IMR-90 (cell line): ENCODE data around the gene OR6K6. TPM values are rescaled to one million over a fixed set of nuclear protein-coding genes. Genes with fewer than 3 reads are reported as not detected.

Experiments
- ATAC-seq: fragments of 200-7000 bp; cut with Tn5 transposase; 2 replicates; pipeline ENCODE4 v1.9.1; 2020; ENCODE audit warnings: low read depth, mild to moderate bottlenecking, moderate library complexity
- BruUV-seq: library from RNA; stranded (reverse); fragments of 400-500 nt; replicated peaks from 2 replicates; lab custom pipeline; 2021; lab: Mats Ljungman, UMichigan
- CTCF ChIA-PET: fragments of 300-600 bp; formaldehyde crosslinking; extraction: SDS; loops from one replicate; lab custom pipeline; 2021; ENCODE audit warnings: antibody characterized with exemption; lab: Yijun Ruan, JAX
- POLR2A ChIA-PET: fragments of 300-600 bp; sonication (Branson Sonifier 250); formaldehyde crosslinking; loops from one replicate; lab custom pipeline; 2022; ENCODE audit warnings: antibody characterized with exemption; ENCODE audit not compliant: unreplicated experiment; lab: Charles Lee
- DNase-seq: peaks from one replicate; pipeline ENCODE4 v3.0.0; 2013
- H2AFZ ChIP-seq: replicated peaks from 2 replicates; pipeline ENCODE3; 2013; ENCODE audit warnings: low read length, mild to moderate bottlenecking; ENCODE audit not compliant: poor library complexity
- H2AK5ac ChIP-seq: 2 replicates; pipeline ENCODE4 v1.6.1; 2013; ENCODE audit warnings: low read depth, low read length, inconsistent platforms
- H2AK9ac ChIP-seq: replicated peaks from 2 replicates; pipeline ENCODE3; 2013; ENCODE audit warnings: mild to moderate bottlenecking, low read depth, low read length, moderate library complexity; ENCODE audit not compliant: poor library complexity
- H2BK120ac ChIP-seq: 2 replicates; pipeline ENCODE4 v1.6.1; 2013; ENCODE audit warnings: low read depth, low read length, inconsistent platforms
- H2BK15ac ChIP-seq: 3 replicates; pipeline ENCODE4 v1.6.1; 2013; ENCODE audit warnings: low read depth, low read length, inconsistent platforms
- H2BK20ac ChIP-seq: 2 replicates; pipeline ENCODE4 v1.6.1; 2013; ENCODE audit warnings: low read depth, mild to moderate bottlenecking, inconsistent platforms, low read length, moderate library complexity
- H2BK5ac ChIP-seq: 2 replicates; pipeline ENCODE4 v1.6.1; 2013; ENCODE audit warnings: mild to moderate bottlenecking, low read depth, low read length, inconsistent platforms; ENCODE audit not compliant: poor library complexity, severe bottlenecking
- H3K14ac ChIP-seq: replicated peaks from 2 replicates; pipeline ENCODE4 v1.6.1; 2013; ENCODE audit warnings: low read depth, low read length, inconsistent platforms
- H3K18ac ChIP-seq: 2 replicates; pipeline ENCODE4 v1.6.1; 2013; ENCODE audit warnings: low read depth, low read length, control low read depth
- H3K23ac ChIP-seq: 2 replicates; pipeline ENCODE4 v1.6.1; 2013; ENCODE audit warnings: low read depth, low read length, inconsistent platforms
- H3K27ac ChIP-seq: 2 replicates; pipeline ENCODE4 v1.5.1; 2013; ENCODE audit warnings: mild to moderate bottlenecking, control low read depth, low read length; ENCODE audit not compliant: insufficient read depth
- H3K27me3 ChIP-seq: 2 replicates; pipeline ENCODE4 v1.6.1; 2013; ENCODE audit warnings: low read length; ENCODE audit not compliant: control insufficient read depth, insufficient read depth
- H3K36me3 ChIP-seq: 2 replicates; pipeline ENCODE4 v1.6.1; 2013; ENCODE audit warnings: low read length, mixed read lengths; ENCODE audit not compliant: control insufficient read depth, insufficient read depth
- H3K4ac ChIP-seq: 2 replicates; pipeline ENCODE4 v1.6.1; 2013; ENCODE audit warnings: low read depth, low read length, inconsistent platforms
- H3K4me1 ChIP-seq: 2 replicates; pipeline ENCODE4 v1.6.1; 2013; ENCODE audit warnings: low read length, mixed read lengths; ENCODE audit not compliant: control insufficient read depth, insufficient read depth
- H3K4me2 ChIP-seq: 2 replicates; pipeline ENCODE4 v1.6.1; 2013; ENCODE audit warnings: low read depth, mild to moderate bottlenecking, control low read depth, low read length, moderate library complexity
- H3K4me3 ChIP-seq: 2 replicates; pipeline ENCODE4 v1.5.1; 2013; ENCODE audit warnings: low read depth, mild to moderate bottlenecking, control low read depth, low read length, moderate library complexity; ENCODE audit not compliant: insufficient read depth
- H3K56ac ChIP-seq: 2 replicates; pipeline ENCODE4 v1.6.1; 2013; ENCODE audit warnings: low read length, inconsistent platforms; ENCODE audit not compliant: insufficient read depth; ENCODE audit errors: extremely low read depth
- H3K79me1 ChIP-seq, 2 experiments: 2 replicates each; pipeline ENCODE4 v1.6.1; 2013; ENCODE audit warnings: low read length in 2 of 2, inconsistent platforms in 1 of 2, low read depth in 1 of 2
- H3K9ac ChIP-seq: 2 replicates; pipeline ENCODE4 v1.6.1; 2013; ENCODE audit warnings: low read depth, low read length, control low read depth
- H3K9me1 ChIP-seq: 2 replicates; pipeline ENCODE4 v1.6.1; 2013; ENCODE audit warnings: low read length, inconsistent platforms; ENCODE audit not compliant: insufficient read depth
- H3K9me3 ChIP-seq: 2 replicates; pipeline ENCODE4 v1.6.1; 2013; ENCODE audit warnings: low read length; ENCODE audit not compliant: control insufficient read depth, insufficient read depth
- H4K20me1 ChIP-seq: 2 replicates; pipeline ENCODE4 v1.6.1; 2013; ENCODE audit warnings: low read length, inconsistent platforms; ENCODE audit not compliant: insufficient read depth
- H4K5ac ChIP-seq: 2 replicates; pipeline ENCODE4 v1.6.1; 2013; ENCODE audit warnings: mild to moderate bottlenecking, low read depth, low read length, control low read depth
- H4K8ac ChIP-seq, 2 experiments: 2 replicates each; pipeline ENCODE4 v1.6.1; 2013; ENCODE audit warnings: low read depth in 2 of 2, low read length in 2 of 2, control low read depth in 1 of 2, inconsistent platforms in 1 of 2
- H4K91ac ChIP-seq: 2 replicates; pipeline ENCODE4 v1.6.1; 2013; ENCODE audit warnings: low read depth, low read length, inconsistent platforms; ENCODE audit not compliant: insufficient read depth
- CEBPB ChIP-seq: IDR thresholded peaks from 2 replicates; pipeline ENCODE4 v1.6.1; 2012; ENCODE audit warnings: low read depth, low read length, improper control_type of control experiment
- CHD1 ChIP-seq: IDR thresholded peaks from 2 replicates; pipeline ENCODE4 v1.6.1; 2012; ENCODE audit warnings: low read depth, low read length, improper control_type of control experiment
- CTCF ChIP-seq: conservative IDR thresholded peaks from 2 replicates; pipeline ENCODE4 v1.5.1; 2012; ENCODE audit warnings: mild to moderate bottlenecking, low read depth, low read length, improper control_type of control experiment
- ELK1 ChIP-seq: fragments of 150-350 bp; IDR thresholded peaks from 2 replicates; pipeline ENCODE4 v1.6.1; 2016; ENCODE audit warnings: low read depth, mild to moderate bottlenecking, low read length, moderate library complexity, borderline replicate concordance
- FOS ChIP-seq: fragments of 150-350 bp; IDR thresholded peaks from 2 replicates; pipeline ENCODE4 v1.6.1; 2016; ENCODE audit warnings: low read depth, low read length
- MAFK ChIP-seq: IDR thresholded peaks from 2 replicates; pipeline ENCODE4 v1.6.1; 2012; ENCODE audit warnings: low read depth, low read length, improper control_type of control experiment
- MAZ ChIP-seq: IDR thresholded peaks from 2 replicates; pipeline ENCODE4 v1.6.1; 2012; ENCODE audit warnings: low read depth, mild to moderate bottlenecking, low read length, improper control_type of control experiment, moderate library complexity, borderline replicate concordance
- RAD21 ChIP-seq: IDR thresholded peaks from 2 replicates; pipeline ENCODE4 v1.6.1; 2012; ENCODE audit warnings: low read length, improper control_type of control experiment
- RCOR1 ChIP-seq: IDR thresholded peaks from 2 replicates; pipeline ENCODE4 v1.6.1; 2012; ENCODE audit warnings: mild to moderate bottlenecking, low read length, improper control_type of control experiment; ENCODE audit not compliant: insufficient replicate concordance
- SMC3 ChIP-seq: fragments of 150-350 bp; IDR thresholded peaks from 2 replicates; pipeline ENCODE4 v1.6.1; 2016; ENCODE audit warnings: low read depth, mild to moderate bottlenecking, antibody characterized with exemption, low read length, moderate library complexity
- WGBS, 2 experiments: methylation state at CpG; one replicate each; pipeline versions ENCODE4 v1.1.5 to v1.1.7; 2013; ENCODE audit warnings: missing lambda C conversion rate in 2 of 2; ENCODE audit not compliant: insufficient read length in 1 of 2; ENCODE audit errors: extremely low coverage in 2 of 2; 5-methylcytosine and 5-hydroxymethylcytosine counted together
- dilution Hi-C: fragments of 300-500 bp; cut with HindIII; formaldehyde crosslinking; loops from one replicate; pipeline ENCODE4 v1.14.3; 2018; ENCODE audit warnings: low sequenced_read_pairs; ENCODE audit not compliant: unreplicated experiment
- in situ Hi-C: fragments of 300-500 bp; cut with MboI; formaldehyde crosslinking; loops from 3 replicates; pipeline ENCODE4 v1.14.3; 2019; ENCODE audit warnings: low sequenced_read_pairs, inconsistent platforms, mixed read lengths
- intact Hi-C: fragments of 100-400 bp; cut with micrococcal nuclease; formaldehyde crosslinking; loops from 2 replicates; pipeline ENCODE4 v1.10.0; 2022
- polyA plus RNA-seq, 3 experiments: library from polyadenylated mRNA; depleted of rRNA; stranded (reverse); fragments of >200 nt; gene quantifications; 2 replicates each; pipeline ENCODE4 v1.2.3, GENCODE V29; 2012; ENCODE audit warnings: low replicate concordance in 1 of 3
- total RNA-seq: library from RNA; depleted of rRNA; stranded (reverse); fragments of >200 nt; gene quantifications from 2 replicates; pipeline ENCODE4 v1.2.3, GENCODE V29; 2012
- TF ChIP-seq, protein P1 (sequence below): fragments of 150-350 bp; IDR thresholded peaks from 2 replicates; pipeline ENCODE4 v1.6.1; 2017; ENCODE audit warnings: mild to moderate bottlenecking, antibody characterized with exemption, low read length, low read depth

OR6K6 gene
- total and polyA plus RNA-seq, 2 of the 4 experiments (the other 2 are of a cell fraction), result not detected

GRCh38 chr1:158728510-158729225, 25.9 kb upstream of the OR6K6 start:
- Histone ChIP-seq H3K4me3 (no peak overlapping the region), H3K14ac (no peak overlapping the region), H4K5ac (no peak overlapping the region), H3K4me2 (no peak overlapping the region), H3K4ac (no peak overlapping the region), H3K9me1 (no peaks in the 10 kb centered on the region), H2AK5ac (no peak overlapping the region), H2BK120ac (no peak overlapping the region), H2AK9ac (no peak overlapping the region), H4K20me1 (no peaks in the 10 kb centered on the region), H3K27me3 (no peaks in the 10 kb centered on the region), H3K23ac (no peak overlapping the region), H2BK5ac (no peak overlapping the region), H4K91ac (no peak overlapping the region), H3K27ac (no peak overlapping the region), H3K4me1 (no peaks in the 10 kb centered on the region), H2AFZ (no peak overlapping the region), H3K9ac (no peak overlapping the region), H3K79me1 (no peaks in the 10 kb centered on the region), H2BK15ac (no peak overlapping the region), H4K8ac (no peak overlapping the region), H3K56ac (no peak overlapping the region), H3K36me3 (no peaks in the 10 kb centered on the region), H2BK20ac (no peak overlapping the region), H3K9me3 (no peaks in the 10 kb centered on the region), H3K18ac (no peak overlapping the region)
- ChIA-PET CTCF (no interaction called here), POLR2A (interaction anchor here (0.7 to 0.8 kb wide), 2 partner anchors 11 to 272 kb away, joined by 3 read pairs; no protein-coding TSS in a partner anchor)
- in situ Hi-C loops (no loop called here), dilution Hi-C loops (no loop called here), intact Hi-C loops (no loop called here)
- no CpG with 5 or more reads among the region's 3 CpGs for WGBS, 2 experiments
- no TSS peak for BruUV-seq
- TF ChIP-seq, protein P1, sequence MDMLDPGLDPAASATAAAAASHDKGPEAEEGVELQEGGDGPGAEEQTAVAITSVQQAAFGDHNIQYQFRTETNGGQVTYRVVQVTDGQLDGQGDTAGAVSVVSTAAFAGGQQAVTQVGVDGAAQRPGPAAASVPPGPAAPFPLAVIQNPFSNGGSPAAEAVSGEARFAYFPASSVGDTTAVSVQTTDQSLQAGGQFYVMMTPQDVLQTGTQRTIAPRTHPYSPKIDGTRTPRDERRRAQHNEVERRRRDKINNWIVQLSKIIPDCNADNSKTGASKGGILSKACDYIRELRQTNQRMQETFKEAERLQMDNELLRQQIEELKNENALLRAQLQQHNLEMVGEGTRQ, result no peak
- TF ChIP-seq RAD21, result no peak
- TF ChIP-seq FOS, result no peak
- TF ChIP-seq RCOR1, result no peak
- no peak for TF ChIP-seq CHD1
- TF ChIP-seq MAFK, result no peak
- TF ChIP-seq CTCF, result no peak
- TF ChIP-seq SMC3, result no peak
- TF ChIP-seq MAZ, result no peak
- no peak for TF ChIP-seq CEBPB
- TF ChIP-seq ELK1, result no peak
- DNase-seq (no peak), ATAC-seq (no peak)
